T follicular helper cell (primary cell): ENCODE results near the gene MAP3K20.
"Not testable (repeated sequence)": the region's sequence is repeated elsewhere in the genome, so short reads cannot be mapped to it uniquely, and the experiment has no call there.

Experiments used
- DNase-seq: peaks from one replicate; pipeline ENCODE4 v3.0.0-alpha.2; 2020; ENCODE audit warnings: low read depth

The MAP3K20 gene

DNA sequence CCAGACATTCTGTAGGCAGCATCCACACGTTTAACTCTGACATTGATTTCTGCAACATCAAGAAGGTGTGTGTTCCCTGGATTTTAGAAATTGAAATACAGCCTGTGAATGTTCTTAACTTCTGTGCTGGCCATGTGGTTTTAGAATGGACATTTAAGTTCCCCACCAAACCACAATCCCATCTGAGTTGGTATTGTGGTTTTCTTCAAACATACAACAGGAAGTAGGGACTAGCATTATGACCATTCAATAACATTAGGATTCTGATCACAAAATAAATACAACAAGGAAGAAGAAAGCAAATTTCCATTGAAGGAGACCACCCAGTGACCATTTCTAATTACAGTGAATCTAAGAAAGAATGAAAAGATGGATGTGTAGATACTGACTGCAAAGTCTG is 51.2 kb downstream of the MAP3K20 start:
- DNase-seq: no peak

DNA sequence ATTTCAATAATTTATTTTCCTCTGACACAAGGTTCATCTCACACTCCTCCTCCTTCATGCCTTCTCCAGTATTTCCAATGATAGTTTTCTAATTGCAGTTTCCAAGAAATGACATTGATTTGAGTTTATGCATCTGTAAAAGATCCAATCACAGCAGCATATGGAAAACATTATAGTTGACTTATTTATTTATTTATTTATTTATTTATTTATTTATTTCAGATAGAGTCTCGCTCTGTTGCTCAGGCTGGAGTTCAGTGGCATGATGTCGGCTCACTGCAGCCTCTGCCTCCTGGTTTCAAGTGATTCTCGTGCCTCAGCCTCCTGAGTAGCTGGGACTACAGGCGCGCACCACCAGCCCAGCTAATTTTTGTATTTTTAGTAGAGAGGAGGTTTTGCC is 52.5 kb downstream of the MAP3K20 start:
- DNase-seq: not testable (repeated sequence)

DNA sequence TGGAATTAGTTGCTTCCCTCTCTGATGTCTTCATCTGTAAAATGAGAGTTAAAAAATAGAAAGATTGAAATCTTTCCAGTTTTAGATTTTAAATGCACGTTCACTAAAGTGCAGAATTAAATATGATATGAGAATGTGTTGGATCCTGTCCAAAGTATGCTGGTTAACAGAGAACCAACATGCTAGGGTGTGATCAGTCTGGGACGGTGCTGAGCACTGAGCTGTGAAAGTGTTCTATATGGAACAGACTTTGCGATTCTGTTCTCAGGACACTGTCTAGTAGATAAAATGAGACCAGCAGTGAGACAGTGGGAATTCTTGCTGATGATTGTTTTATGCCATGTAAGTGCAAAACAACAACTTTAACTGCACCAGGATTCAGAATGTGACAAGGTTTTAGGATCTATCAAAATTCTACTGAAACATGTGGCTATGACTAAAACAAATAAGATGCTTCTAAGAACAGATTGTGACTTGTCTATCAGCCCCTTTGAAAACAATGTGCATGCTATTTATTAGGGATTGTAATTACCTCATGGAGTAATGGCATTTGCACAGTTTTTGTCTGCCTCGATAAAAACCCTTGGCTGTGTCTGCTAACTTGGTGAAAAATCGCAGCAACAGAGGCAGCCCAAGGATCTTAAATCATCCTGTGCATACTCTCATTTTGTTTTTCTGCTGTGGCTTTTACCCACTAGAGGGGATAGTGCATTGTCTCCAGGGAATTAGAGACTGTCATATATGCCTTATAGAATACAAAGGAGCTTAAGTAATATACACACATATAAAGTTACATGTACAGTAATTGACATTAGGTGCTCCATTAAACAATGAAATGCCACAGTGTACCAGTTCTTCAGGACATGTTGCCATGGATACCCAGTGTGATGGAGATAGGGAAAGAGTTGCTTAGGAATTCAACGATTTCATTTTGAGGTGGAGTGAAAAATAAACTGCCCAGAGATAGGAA is 55.1 kb downstream of the MAP3K20 start:
- DNase-seq: no peak

DNA sequence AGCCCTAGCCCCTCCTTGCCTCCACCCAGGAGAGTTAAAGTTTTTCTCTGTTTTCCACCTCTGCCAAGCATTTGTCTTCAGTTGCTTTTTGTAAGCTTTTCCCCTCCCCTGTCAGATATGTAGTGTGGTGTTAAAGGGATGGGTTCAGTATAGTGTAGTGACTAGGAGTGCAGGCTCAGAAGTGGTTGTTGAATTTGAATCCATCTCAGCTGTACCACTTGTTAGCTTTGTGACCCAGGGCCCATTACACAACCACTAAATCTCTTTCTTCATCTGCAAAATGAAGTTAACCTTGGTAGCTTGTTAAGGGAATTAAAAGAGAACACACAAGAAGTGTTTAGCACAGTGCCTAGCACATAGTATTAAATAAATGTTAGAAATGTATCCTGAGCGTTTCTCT is 56.9 kb downstream of the MAP3K20 start:
- DNase-seq: no peak

DNA sequence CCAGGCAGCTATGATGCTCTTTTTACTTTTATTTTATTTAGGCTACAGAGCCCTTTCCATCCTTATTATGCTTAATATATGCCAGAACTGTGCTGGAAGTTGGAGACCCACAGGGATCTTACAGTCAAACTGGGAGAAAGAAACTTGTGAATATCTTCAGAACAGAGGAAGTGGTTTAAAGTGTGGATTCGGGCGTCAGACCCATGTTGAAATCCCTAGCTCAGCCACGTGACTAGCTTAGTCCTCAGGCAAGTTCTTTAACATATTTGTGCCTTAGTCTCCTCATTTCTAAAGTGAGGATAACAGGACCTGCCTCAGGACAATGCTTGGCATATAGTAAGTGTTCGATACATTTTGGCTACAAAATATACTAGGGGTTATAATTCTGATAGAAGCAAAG is 59.1 kb downstream of the MAP3K20 start:
- no peak for DNase-seq

DNA sequence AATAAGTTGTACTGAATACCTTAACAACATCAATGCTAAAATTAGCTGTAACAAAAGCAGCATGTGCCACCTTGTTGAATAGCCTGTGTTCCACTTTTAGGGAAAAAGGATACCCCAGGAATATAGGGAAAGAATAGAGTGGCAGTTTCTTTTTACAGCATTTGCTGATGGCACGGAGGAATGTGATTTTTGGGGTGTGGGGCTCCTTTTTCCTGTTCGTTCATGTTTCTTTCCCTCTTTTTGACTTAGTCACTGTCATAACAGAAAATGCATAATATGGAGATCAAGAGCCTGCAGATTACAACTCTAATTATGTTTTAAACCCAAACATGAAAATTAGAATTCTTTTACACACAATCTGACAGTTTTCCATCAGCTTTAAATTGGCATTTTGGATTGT is 60.4 kb downstream of the MAP3K20 start:
- DNase-seq: no peak

DNA sequence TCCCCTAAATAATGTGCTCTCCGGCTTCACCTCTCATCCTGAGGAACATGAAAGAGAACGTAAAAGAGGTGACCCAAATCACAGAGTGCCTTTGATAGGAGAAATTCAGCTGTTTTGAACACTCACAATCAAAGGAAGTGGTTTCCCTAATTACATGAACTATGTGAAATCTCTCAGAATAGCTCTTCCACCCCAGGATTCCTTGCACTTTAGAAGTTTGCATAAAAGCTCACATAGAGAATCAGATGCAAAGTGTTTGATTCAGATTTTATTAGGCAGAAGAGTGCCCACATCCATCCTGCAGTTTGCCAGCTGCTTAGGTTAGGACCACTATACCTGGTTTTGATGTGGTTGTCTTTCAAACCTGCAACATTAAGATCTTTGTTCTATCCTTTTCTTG is 61.0 kb downstream of the MAP3K20 start:
- no peak for DNase-seq

DNA sequence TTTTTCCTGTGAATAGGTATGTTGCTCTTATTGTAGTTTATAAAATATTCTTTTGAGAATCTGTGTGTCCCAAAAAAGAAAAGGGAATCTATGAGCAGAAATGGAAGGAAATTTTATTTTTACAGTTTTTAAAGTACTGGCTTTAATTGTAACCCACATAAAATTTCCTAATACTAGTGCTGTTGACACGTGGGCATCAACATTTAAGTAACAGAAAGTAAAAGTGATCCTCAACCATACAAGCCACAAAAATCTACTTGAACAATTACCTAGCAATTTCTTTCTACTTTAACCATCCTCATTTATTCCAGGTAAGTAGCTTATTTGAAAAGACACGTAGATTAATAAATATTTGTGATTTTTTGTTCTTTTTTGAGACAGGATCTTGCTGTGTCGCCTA is 62.0 kb downstream of the MAP3K20 start:
- no peak for DNase-seq

DNA sequence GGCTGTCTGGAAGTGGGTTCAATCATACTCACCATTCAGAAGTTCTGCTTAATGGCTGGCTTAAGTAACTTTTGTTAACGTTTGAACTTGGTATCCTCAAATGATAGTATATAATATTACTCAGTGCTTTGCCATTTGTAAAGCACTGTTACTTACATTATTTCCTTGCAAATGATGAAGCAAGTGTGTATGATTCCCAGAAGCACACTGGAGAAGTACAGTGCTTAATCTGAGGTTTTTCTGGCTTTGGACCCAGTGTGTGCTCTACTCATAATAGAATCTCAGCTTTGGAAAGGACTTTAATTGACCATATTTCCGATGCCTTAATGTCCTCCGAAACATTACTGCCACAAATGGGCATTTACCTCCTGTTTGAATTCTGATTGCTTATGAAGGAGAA is 63.3 kb downstream of the MAP3K20 start:
- no peak for DNase-seq

DNA sequence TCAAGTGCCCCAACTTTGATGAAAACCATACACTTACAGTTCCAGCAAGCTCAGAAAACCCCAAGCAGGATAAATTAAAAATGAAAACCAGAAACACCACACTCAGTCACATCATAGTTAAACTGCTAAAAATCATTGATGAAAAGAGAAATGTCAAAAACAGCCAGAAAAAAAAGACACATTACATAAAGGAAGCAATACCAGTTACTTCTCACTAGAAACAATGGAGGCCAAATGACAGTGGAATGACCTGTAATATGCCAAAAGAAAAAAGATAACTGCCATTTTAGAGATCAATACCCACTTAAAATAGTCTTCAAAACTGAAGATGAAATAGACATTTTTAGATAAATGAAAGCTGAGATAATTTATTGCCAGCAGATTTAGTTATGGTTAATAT is 66.0 kb downstream of the MAP3K20 start:
- DNase-seq: no peak

DNA sequence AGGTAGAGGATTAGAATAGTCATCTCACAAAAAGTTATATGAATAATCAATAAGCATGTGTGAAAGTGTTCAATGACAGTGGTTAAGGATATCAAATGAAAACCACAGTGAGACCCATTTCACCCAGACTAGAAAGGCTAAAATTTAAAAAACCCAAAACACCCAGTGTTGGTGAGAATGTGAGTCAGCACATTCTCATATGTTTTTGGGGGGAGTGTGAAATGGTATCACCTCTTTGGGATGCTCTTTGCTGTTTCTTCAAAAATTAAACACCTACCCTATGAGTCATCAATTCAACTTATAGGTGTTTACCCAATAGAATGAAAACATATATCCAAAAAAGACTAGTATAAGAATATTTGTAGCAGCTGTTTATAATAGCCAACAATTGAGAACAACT is 69.8 kb downstream of the MAP3K20 start:
- DNase-seq: no peak

DNA sequence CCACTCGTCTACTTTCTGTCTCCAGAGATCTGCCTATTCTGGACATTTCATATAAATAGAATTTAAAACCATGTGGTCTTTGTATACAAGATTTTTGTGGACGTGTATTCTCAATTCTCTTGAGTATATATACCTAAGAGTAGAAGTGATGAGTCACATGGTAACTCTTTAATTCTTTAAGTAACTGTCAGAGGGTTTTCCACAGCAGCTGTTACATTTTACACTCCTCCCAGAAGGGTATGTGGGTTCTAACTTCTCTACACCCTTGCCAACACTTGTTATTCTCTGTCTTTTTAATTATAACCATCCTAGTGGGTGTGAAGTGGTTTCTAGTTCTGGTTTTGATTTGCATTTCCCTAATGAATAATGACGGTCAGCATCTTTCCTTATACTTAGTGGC is 70.9 kb downstream of the MAP3K20 start:
- DNase-seq: no peak

DNA sequence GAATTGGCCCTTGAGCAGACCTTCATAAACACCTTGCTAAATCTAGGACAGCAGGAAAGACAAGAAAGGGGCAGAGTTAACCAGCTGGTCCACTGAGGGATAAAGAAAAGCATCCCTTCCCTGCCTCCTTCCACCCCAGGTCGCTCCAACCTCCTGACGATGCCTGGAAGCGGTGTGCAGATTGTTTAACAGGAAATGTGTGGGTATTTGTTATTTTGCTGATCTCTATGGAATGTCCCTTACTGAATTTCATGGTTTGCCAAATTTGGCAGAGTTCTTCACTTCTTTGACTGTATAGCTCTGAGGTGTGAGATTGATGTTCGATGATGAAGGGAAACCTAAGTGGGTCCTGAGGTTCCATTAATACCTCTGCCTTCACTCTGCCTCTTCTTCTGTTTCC is 72.9 kb downstream of the MAP3K20 start:
- no peak for DNase-seq

DNA sequence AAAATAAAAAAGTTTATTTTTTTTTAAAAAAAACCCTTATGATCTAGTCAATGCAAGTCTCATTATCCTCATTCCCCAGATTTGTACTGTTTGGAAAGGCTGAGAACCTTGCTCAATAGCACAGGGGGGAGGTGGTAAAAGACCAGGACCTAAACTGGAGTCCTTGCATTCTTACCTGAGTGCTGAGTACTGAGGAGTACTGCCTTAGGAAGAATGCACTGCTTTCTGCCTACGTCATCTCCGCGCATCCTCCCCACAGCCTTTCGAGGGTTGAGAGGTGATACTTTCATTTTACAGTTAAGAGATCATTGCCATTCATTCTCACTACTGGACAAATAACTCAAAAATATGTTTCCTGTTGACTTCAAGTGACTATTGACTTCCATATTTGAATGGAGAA is 73.8 kb downstream of the MAP3K20 start:
- DNase-seq: peak; percentile 4

DNA sequence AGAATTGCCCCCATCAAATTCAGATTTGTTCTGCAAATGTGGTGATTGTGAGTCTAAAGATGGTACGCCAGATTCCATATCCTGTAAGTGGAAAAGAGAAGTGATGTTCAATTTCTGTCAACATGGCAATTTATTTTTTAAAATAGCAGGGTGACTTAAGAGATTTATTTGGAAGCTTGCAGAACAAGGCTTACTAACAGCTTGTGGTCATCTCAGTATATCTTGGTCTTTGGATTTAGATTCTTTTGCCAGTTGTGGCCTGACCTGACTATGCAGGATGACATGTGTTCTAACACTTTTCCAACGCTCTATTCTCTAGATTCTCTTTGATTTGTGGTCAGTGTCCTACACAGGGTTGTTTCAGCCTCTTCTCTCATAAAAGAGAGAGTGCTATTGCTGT is 74.4 kb downstream of the MAP3K20 start:
- no peak for DNase-seq

DNA sequence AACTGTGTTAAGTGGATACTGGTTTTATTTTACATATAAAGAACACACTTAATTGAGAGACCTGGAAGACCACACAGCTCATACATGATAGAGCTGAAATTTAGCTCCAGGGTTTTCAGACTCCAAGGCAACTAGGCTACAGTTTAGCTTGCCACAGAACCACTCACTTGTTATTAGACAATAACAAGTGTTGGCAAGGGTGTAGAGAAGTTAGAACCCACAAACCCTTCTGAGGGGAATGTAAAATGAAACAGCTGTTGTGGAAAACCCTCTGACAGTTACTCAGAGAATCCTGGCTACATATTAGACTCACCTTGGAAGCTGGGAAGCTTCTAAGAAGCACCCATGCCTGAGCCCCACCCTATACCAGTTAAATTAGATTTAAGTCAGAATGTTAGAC is 75.3 kb downstream of the MAP3K20 start:
- DNase-seq: no peak

DNA sequence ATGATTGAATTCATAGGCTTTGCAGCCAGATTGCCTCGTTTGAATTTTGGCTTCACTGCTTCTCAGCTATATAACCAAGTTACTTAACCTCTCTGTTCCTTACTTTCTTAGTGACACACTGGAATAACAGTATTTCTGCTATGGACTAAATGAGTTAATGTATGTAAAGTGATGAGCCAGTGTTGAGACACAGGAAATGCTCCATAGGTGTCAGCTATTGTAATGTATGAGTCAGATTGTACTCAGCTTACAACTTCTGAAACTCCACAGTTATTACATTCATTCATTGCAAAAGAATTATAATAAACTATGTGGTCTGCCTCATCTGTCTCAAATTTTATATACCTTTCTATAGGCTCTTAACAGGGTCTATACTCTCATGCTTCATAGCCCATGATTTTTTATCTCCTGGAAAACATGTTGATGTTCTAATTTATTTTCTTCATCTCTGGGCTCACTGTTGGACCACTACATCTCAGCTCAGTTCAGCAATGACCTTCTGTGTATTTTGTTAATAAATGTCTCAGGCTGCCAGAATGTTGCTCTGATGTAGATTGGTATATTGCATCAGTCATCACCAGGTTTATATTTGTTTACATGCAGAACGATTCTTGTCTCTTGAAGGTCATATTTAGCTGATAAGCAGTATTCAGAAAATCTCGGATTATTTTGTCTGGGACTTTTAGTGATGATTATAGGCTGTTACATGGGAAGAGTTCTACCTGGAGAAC is 76.2 kb downstream of the MAP3K20 start:
- no peak for DNase-seq

DNA sequence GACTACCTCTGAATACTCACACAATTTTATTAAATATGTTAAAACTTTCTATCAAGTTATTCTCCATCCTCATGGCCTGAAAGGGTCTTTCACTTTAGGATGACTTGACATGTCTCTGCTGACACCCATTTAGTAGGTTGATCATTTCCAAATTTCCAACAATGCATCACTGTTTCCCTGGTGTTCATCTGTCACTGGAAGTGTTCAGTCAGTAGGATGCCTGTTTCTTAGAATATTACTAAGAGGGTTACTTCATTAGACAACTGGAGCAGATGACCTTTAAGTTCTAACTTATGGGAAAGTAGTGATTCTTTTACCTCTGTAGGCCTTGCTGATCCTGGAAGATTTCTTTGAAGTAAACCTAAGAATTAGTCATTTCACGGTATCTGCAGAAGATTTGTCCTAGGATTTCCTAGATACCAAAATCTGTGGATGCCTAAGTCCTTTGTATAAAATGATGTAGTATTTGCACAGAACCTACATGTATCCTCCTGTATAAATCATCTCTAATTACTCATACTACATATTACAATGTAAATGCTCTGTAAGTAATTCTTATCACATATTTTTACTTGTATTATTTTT is 77.7 kb downstream of the MAP3K20 start:
- no peak for DNase-seq

DNA sequence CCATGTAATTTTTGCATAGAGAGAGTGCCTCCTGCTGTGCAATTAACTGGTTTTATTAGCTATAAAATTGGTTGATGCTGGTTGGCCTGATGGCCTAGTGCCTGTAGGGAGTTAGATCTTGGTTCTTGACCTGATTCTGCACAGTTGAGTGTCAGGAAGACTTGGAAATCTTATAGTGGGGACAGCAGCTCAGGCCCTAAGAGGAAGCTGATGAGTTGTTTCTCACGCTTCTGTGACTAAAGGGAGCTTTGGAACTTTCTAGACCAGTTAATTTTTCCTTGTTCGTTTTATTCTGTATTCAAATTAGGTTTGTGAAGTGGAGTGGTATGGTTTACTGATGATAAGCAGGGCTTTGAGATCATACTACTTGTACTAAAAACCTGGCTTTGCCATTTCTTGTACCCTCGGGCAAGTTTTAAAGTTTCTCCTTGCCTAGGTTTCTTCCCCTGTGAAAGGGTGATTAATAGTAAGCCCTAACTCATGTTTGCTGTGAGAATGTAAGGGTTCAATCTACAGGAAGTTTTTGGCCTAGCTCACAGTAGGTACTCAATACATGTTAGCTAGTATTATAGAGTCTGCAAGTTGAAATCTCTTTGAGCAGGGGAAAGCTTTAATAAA is 82.1 kb downstream of the MAP3K20 start:
- DNase-seq: no peak

DNA sequence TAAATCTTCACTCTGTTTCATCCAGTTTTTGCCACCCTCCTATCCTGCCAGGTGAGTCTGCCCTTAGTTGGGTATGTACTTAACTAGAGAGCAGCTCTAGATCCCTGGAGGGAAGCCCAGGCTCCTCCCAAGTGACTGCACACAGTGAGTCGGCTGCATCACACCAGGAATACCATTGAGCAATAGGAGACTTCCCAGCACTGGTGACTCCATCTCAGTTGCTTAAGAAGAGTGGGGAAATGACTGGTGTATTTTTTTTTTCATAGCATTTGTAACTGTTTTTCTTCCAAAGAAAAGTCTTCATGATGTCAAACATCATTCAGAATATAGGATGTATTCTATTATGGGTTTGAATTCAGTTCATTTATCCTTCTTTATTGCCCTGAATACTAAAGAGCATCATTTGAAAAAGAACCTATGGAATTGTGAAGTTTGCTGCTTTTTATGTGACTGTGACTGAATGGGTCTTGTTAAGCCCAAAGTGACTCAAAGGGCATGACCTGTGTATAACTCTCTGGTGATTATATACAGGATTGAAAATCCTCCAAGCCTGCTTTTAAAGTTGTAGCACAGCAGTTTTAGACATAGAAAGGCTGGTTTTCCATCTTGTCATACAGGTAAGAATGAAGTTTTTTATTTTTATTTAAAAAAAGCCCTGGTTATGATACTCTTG is 84.3 kb downstream of the MAP3K20 start:
- no peak for DNase-seq

DNA sequence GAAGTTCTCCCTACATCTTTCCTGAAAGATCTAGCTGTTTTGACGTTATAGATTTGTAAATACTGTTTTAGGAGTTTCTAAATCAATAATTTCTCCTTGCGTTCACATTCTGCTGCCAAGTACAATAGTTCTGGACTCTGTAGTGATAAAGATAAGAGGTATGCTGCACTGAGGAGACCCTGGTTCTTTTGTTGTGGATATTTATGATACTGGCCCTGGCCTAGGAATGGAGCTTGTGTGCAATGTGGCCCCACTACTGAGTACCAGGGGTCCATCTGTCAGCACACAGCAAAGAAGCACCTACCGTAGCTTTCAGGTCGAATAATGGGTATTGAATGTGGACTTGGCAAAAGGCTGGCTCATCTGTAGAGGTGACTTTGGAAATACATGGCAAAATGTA is 85.0 kb downstream of the MAP3K20 start:
- no peak for DNase-seq

DNA sequence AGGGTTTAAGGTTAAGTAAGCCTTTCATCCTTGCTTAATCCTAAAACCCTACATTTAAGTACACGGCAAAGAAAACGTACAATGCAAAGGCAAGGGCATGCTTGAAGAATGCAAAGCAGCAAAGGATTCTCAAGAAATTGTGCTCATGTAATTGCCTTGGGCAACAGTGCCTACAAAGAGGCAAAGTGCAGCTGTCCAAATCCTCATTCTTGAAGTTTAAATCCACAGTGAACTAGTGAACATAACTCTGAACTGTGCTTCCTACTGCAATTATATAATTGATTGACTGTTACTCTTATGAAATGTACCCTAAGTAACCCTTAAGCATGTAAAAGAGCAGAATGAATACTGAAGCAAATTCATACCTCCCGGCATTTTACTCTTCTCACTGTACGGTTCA is 85.4 kb downstream of the MAP3K20 start:
- DNase-seq: no peak
